SH-SY5Y (cell line): ENCODE data around the gene MAP4K2.

Experiments
- GATA2 ChIP-seq: IDR thresholded peaks from 2 replicates; pipeline ENCODE4 v1.6.1; 2011; ENCODE audit warnings: mild to moderate bottlenecking, low read depth, low read length
- GATA3 ChIP-seq: IDR thresholded peaks from 2 replicates; pipeline ENCODE4 v1.6.1; 2011; ENCODE audit warnings: low read depth, mild to moderate bottlenecking, low read length, moderate library complexity

GRCh38 chr11:64791781-64792291, 11.2 kb downstream of the MAP4K2 start:
- TF ChIP-seq GATA3 = no peak
- no peak for TF ChIP-seq GATA2
